Liver (tissue), 3 donors: ENCODE data around the gene BORCS5.

ENCODE experiments used
- CTCF ChIP-seq: fragments of 150-350 bp; IDR thresholded peaks from 2 replicates; pipeline ENCODE4 v1.5.1; 2017; ENCODE audit warnings: improper control_type of control experiment, low read depth, low read length; ENCODE audit not compliant: missing input control
- GABPA ChIP-seq, 2 donors: IDR thresholded peaks in 1 of 2; conservative IDR thresholded peaks in 1 of 2; 2 replicates each; pipeline ENCODE4 v1.6.1; 2016; ENCODE audit warnings: antibody characterized with exemption in 2 of 2, mild to moderate bottlenecking in 1 of 2, moderate library complexity in 1 of 2
- TAF1 ChIP-seq: conservative IDR thresholded peaks from 2 replicates; pipeline ENCODE4 v1.6.1; 2016; ENCODE audit warnings: antibody characterized with exemption, mild to moderate bottlenecking
- TF ChIP-seq, protein P1 (sequence below): IDR thresholded peaks from 2 replicates; pipeline ENCODE4 v1.6.1; 2016; ENCODE audit warnings: antibody characterized with exemption
- donor health status: healthy.
- donor health status: healthy.

- no peak for TF ChIP-seq CTCF
- TF ChIP-seq TAF1, result no peak
- TF ChIP-seq, protein P1, sequence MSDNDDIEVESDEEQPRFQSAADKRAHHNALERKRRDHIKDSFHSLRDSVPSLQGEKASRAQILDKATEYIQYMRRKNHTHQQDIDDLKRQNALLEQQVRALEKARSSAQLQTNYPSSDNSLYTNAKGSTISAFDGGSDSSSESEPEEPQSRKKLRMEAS, result no peak
- TF ChIP-seq GABPA (IDR thresholded peaks at IDR 0.05 in 1 of 2, conservative IDR thresholded peaks at IDR 0.05 in 1 of 2), result no peak
Measured at GRCh38 chr12:12440784-12441428, 84.0 kb downstream of the BORCS5 start.
